HFF-Myc (cell line): Measurements from ENCODE around the gene KMT5B.

Source experiments
- DNase-seq: peaks from one replicate; pipeline ENCODE4 v3.0.0-alpha.2; 2011; ENCODE audit warnings: low read depth; ENCODE audit errors: extremely low read depth
- H3K4me3 ChIP-seq: replicated peaks from 2 replicates; pipeline ENCODE4 v1.5.1; 2011; ENCODE audit warnings: low read depth, mild to moderate bottlenecking, control low read depth, low read length
- TF ChIP-seq, protein P1 (sequence below): IDR thresholded peaks from 2 replicates; pipeline ENCODE4 v1.5.1; 2012; ENCODE audit warnings: mild to moderate bottlenecking, low read depth, low read length, control low read depth; ENCODE audit errors: missing control alignments

Gene KMT5B

DNA sequence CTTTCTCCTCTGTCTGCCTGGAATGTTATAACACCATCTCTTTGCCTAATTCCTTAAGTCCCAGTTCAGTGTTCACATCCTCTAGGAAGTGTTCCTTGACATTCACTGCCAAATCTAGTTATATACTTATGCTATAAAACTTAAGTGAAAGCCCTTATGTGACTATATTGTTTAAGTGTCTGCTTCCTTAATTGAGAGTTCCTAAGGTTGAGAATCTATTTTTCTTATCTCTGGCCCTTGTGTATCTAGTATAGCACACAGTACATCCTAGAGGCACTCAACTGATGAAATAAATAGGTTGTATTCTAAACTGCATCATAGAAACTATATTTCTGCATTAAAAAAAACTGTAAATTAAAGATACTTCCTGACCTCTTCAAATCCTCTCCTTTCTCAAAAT lies 16.9 kb downstream of the KMT5B start:
- TF ChIP-seq, protein P1, sequence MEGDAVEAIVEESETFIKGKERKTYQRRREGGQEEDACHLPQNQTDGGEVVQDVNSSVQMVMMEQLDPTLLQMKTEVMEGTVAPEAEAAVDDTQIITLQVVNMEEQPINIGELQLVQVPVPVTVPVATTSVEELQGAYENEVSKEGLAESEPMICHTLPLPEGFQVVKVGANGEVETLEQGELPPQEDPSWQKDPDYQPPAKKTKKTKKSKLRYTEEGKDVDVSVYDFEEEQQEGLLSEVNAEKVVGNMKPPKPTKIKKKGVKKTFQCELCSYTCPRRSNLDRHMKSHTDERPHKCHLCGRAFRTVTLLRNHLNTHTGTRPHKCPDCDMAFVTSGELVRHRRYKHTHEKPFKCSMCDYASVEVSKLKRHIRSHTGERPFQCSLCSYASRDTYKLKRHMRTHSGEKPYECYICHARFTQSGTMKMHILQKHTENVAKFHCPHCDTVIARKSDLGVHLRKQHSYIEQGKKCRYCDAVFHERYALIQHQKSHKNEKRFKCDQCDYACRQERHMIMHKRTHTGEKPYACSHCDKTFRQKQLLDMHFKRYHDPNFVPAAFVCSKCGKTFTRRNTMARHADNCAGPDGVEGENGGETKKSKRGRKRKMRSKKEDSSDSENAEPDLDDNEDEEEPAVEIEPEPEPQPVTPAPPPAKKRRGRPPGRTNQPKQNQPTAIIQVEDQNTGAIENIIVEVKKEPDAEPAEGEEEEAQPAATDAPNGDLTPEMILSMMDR, result no peak
- no peak overlapping the region for H3K4me3 ChIP-seq
- no peak for DNase-seq

DNA sequence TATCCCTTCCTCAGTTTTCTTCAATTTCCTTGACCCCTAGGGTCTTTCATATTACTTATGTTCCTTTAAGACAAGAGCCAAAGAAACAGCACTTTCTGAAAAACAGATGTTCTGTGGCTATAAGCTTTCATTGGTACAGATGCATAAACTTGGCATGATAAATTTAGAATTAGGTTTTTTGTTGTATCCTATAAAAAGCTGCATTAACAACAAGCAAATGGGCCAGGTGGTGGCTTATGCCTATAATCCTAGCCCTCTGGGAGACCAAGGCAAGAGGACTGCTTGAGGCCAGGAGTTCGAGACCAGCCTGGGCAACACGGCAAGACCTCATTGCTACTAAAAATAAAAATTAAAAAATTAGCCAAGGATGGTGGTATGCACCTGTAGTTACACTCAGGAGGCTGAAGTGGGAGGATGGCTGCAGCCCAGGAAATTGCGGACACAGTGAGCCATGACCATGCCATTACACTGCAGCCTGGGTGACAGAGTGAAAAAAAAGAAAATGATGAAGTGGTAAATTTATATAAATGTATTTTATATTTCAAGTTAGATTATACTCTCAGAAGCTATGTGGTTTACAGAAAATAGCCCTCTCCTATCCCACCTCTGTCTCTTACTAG lies 18.3 kb downstream of the KMT5B start:
- TF ChIP-seq, protein P1, result no peak
- no peak overlapping the region for H3K4me3 ChIP-seq
- no peak for DNase-seq

DNA sequence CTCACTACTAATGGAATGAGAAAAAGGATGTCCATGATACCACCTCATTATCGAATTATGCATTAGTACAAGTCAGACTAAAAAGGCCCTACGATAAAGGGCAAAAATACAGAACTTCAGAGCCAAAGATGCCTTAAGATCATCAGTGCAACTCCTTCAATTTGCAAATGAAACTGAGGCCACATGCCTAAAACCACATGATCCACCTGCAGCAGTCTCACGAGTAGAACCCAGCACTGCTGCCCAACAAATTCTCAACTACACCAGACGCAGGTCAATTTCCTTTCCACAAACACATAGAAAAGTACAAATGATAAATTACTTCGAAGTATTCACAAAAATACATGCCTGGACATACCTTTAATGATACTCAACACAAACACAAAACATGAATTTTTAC lies 20.1 kb downstream of the KMT5B start:
- H3K4me3 ChIP-seq, result no peak overlapping the region

DNA sequence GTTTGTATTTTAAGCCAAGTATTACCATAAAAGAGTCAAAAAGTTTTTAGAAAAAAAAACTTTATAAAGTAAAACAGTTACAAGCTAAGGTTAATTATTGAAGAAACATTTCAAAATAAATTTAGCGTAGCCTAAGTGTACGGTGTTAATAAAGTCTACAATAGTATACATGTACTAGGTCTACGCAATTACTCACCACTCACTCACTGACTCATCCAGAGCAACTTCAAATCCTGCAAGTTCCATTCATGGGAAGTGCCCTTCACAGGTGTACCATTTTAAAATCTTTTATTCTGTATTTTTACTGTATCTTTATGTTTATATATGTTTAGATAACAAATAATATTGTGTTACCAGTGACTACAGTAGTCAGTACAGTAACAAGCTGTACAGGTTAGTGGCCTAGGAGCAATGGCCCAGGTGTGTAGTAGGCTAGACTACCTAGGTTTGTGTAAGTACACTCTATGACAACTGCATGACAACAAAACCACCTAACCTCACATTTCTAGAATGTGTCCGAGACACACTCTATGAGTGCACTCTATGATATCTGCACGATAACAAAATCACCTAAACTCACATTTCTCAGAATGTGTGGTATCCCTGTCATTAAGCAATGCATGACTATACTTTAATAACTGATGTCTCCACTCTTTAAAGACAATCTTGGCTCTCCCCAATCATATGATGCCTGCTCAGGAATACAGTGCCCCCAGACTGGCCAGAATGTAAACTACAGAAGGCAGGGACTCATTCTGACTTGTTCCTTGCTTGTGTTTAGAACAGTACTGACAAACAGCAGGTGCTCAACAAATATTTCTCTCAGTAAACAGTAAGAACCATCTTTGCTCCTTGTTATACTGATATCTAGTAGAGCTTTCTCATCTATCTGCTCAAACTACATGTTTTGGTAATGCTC lies 21.2 kb downstream of the KMT5B start:
- H3K4me3 ChIP-seq, result no peak overlapping the region
- no peak for DNase-seq
- TF ChIP-seq, protein P1, result no peak

More for the DNA sequence above, 20.1 kb downstream of the KMT5B start:
- no peak for DNase-seq
- TF ChIP-seq, protein P1, result no peak

DNA sequence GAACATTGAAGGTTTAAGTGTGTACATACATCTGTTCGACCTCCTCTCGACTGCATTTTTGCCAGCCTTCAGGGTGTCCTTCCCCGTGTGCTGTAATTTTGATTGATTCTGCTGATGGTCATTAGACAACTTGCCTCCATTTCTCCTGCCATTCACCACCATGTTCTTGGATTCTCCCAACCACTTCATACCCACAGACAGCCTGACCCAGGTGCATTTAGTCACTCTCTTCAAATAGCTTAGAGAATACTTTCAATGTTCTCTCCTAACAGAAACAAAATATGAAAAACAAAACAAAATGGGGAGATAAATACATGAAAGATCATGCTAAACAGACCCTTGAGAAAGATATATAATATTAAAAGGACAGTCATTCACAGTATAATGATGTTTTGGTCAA lies 23.2 kb downstream of the KMT5B start:
- TF ChIP-seq, protein P1, result no peak
- no peak for DNase-seq

DNA sequence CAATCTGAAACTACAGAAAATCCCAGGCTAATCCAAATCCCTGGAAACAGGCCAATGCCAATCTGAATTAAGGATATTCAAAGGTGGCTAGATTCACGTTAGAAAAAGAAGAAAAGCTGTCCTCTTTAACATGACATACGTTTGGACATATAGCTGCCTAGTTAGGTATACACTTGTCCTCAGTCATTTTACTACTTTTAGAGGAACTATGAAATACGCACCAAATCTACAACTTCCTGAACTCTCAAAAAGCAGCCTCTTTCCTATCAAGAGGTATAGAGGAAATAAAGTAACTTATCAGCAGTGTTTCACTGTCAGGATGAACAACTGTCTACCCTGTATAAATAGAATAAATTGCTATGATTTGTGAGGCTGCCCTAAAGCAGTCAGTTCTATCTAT lies 24.0 kb downstream of the KMT5B start:
- DNase-seq, result no peak
- TF ChIP-seq, protein P1, result no peak
- H3K4me3 ChIP-seq, result no peak overlapping the region

More for the DNA sequence above, 23.2 kb downstream of the KMT5B start:
- H3K4me3 ChIP-seq, result no peak overlapping the region
